Measurements from ENCODE around the gene DHRS9. TPM values are rescaled to one million over a fixed set of nuclear protein-coding genes. Genes with fewer than 3 reads are reported as not detected.

DHRS9 gene
- total and polyA plus RNA-seq, 2 donors (not counting 1 experiment from before 2014, with no cell fraction given) = 0.25 to 0.94 TPM

DNA sequence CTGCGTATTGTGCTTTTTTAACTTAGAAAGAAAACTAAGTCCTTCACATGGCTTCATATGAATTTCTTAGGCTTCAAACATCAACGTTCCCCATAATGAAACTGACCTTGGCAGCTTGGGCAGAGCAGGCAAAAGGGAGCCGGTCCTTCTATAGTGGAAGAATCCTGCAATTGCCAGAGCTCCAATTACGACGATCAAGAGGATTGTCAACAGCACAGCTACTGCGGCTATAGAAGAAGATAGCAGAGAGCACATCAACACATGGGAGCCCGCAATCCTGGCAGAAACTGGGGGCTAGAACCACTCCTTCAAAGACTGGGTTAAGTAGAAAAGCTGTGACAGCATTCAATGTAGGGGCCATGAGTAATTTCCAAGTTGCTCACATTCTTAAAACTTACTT is 69.8 kb downstream of the DHRS9 start:
- H3K4me1 ChIP-seq (ENCODE audit: control insufficient read depth in 2 of 2, insufficient read depth in 2 of 2, low read length in 2 of 2) = no peaks in the 10 kb centered on the region
- Mint-ChIP-seq H3K27ac (no peak overlapping the region), H3K4me3 (no peak overlapping the region), H3K27me3 (no peaks in the 10 kb centered on the region), H3K4me1 (no peaks in the 10 kb centered on the region), H3K9me3 (ENCODE audit: insufficient read depth) (no peaks in the 10 kb centered on the region)
- ChIA-PET CTCF (interaction anchor here (1.1 to 3.9 kb wide), 7 partner anchors 9 to 176 kb away, joined by 3 to 22 read pairs (median 7); no protein-coding TSS in a partner anchor), POLR2A (no interaction called here)
- H2AFZ ChIP-seq (ENCODE audit: insufficient read depth, low read depth, low read length, poor library complexity, severe bottlenecking) = no peak overlapping the region
- 97% methylated on average over 6 of the region's 7 CpGs for WGBS (ENCODE audit: insufficient coverage)
- intact Hi-C loops (cut with micrococcal nuclease) = no loop called here
- H3K27me3 ChIP-seq (replicated peaks in 1 of 4; ENCODE audit: control extremely low read depth in 1 of 4, control insufficient read depth in 3 of 4, insufficient read depth in 4 of 4, low read length in 3 of 4) = no peaks in the 10 kb centered on the region
- no peak overlapping the region for H3K4me2 ChIP-seq (replicated peaks; ENCODE audit: low read depth, low read length, poor library complexity, severe bottlenecking)
- no peaks in the 10 kb centered on the region for H4K20me1 ChIP-seq (ENCODE audit: control insufficient read depth, insufficient read depth, low read length, poor library complexity, severe bottlenecking)
- no peaks in the 10 kb centered on the region for H3K9me3 ChIP-seq (ENCODE audit: control extremely low read depth in 1 of 3, control insufficient read depth in 2 of 3, insufficient read depth in 1 of 3, low read length in 2 of 3)
- no peak overlapping the region for H3K4me3 ChIP-seq (ENCODE audit: control extremely low read depth in 1 of 5, extremely low read depth in 1 of 5, insufficient read depth in 1 of 5, low read depth in 2 of 5, low read length in 4 of 5)
- H3K79me2 ChIP-seq (ENCODE audit: control insufficient read depth, insufficient read depth, low read length) = no peaks in the 10 kb centered on the region
- H3K36me3 ChIP-seq (replicated peaks in 1 of 2; ENCODE audit: control extremely low read depth in 1 of 2, control insufficient read depth in 1 of 2, extremely low read depth in 1 of 2, insufficient read depth in 2 of 2, low read length in 1 of 2) = no peaks in the 10 kb centered on the region
- ATAC-seq (ENCODE audit: low read depth) (no peak), DNase-seq (no peak)
- no peak overlapping the region for H3K27ac ChIP-seq (ENCODE audit: low read length in 2 of 2)
- H3K9ac ChIP-seq (ENCODE audit: low read length) = no peak overlapping the region
- TF ChIP-seq EZH2 (IDR thresholded peaks at IDR 0.05; ENCODE audit: borderline replicate concordance, insufficient read depth, low read depth, low read length, poor library complexity, severe bottlenecking) = no peak
- TF ChIP-seq, protein P1, sequence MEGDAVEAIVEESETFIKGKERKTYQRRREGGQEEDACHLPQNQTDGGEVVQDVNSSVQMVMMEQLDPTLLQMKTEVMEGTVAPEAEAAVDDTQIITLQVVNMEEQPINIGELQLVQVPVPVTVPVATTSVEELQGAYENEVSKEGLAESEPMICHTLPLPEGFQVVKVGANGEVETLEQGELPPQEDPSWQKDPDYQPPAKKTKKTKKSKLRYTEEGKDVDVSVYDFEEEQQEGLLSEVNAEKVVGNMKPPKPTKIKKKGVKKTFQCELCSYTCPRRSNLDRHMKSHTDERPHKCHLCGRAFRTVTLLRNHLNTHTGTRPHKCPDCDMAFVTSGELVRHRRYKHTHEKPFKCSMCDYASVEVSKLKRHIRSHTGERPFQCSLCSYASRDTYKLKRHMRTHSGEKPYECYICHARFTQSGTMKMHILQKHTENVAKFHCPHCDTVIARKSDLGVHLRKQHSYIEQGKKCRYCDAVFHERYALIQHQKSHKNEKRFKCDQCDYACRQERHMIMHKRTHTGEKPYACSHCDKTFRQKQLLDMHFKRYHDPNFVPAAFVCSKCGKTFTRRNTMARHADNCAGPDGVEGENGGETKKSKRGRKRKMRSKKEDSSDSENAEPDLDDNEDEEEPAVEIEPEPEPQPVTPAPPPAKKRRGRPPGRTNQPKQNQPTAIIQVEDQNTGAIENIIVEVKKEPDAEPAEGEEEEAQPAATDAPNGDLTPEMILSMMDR (IDR thresholded peaks at IDR 0.05) = no peak

DNA sequence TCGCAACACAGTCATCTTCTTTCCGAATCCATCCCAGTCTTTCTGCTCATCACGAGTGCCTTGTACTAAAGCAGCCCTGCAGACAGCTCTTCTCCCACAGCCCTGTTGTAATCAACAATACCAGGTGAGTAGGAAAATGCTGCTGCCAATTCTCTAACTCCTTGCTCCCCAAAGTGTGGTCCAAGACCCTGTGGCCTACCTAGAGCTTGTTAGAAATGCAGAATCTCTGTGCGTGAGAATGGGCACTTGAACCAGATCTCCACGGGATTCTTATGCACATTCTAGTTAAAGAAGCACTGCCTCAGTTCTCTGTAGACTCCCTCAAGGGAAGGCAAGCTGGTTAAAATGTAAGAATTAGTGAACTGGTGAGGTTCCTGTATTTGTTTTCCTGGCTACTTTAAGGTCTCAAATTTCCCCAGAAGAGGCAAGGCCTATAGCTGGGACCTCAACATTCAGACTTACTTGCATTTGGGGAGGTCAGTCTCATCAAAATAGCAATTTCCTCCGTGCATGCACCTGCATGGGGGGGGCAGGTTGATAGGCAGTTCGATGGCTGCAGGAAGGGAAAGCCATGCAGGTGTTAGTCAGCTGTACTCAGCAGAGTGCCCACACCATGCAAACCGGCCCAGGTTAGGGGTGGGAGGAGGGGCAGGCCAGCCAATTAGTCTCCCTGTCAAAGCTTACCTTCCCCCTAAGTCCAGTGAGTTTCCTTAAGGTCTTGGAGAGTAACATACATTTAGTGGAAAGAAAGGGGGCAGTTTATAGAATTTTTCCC is 70.8 kb downstream of the DHRS9 start:
- Histone ChIP-seq H3K27me3 (replicated peaks in 1 of 4; ENCODE audit: control extremely low read depth in 1 of 4, control insufficient read depth in 3 of 4, insufficient read depth in 4 of 4, low read length in 3 of 4) (no peaks in the 10 kb centered on the region), H3K4me1 (ENCODE audit: control insufficient read depth in 2 of 2, insufficient read depth in 2 of 2, low read length in 2 of 2) (no peaks in the 10 kb centered on the region), H3K9ac (ENCODE audit: low read length) (no peak overlapping the region), H2AFZ (ENCODE audit: insufficient read depth, low read depth, low read length, poor library complexity, severe bottlenecking) (no peak overlapping the region), H3K4me3 (ENCODE audit: control extremely low read depth in 1 of 5, extremely low read depth in 1 of 5, insufficient read depth in 1 of 5, low read depth in 2 of 5, low read length in 4 of 5) (no peak overlapping the region), H3K36me3 (replicated peaks in 1 of 2; ENCODE audit: control extremely low read depth in 1 of 2, control insufficient read depth in 1 of 2, extremely low read depth in 1 of 2, insufficient read depth in 2 of 2, low read length in 1 of 2) (no peaks in the 10 kb centered on the region), H3K4me2 (replicated peaks; ENCODE audit: low read depth, low read length, poor library complexity, severe bottlenecking) (no peak overlapping the region), H3K9me3 (ENCODE audit: control extremely low read depth in 1 of 3, control insufficient read depth in 2 of 3, insufficient read depth in 1 of 3, low read length in 2 of 3) (no peaks in the 10 kb centered on the region), H4K20me1 (ENCODE audit: control insufficient read depth, insufficient read depth, low read length, poor library complexity, severe bottlenecking) (no peaks in the 10 kb centered on the region), H3K79me2 (ENCODE audit: control insufficient read depth, insufficient read depth, low read length) (no peaks in the 10 kb centered on the region), H3K27ac (ENCODE audit: low read length in 2 of 2) (no peak overlapping the region)
- no peaks in the 10 kb centered on the region for H3K4me1 Mint-ChIP-seq
- intact Hi-C loops (cut with micrococcal nuclease) = loop anchor here (2.0 kb wide), 2 partner anchors 31 to 179 kb away; no protein-coding TSS in a partner anchor
- no peak overlapping the region for H3K27ac Mint-ChIP-seq
- H3K27me3 Mint-ChIP-seq = no peaks in the 10 kb centered on the region
- H3K4me3 Mint-ChIP-seq = no peak overlapping the region
- CTCF ChIA-PET = interaction anchor here (1.1 to 3.9 kb wide), 9 partner anchors 8 to 178 kb away, joined by 3 to 26 read pairs (median 7); no protein-coding TSS in a partner anchor
- DNase-seq (no peak), ATAC-seq (ENCODE audit: low read depth) (no peak)
- TF ChIP-seq, protein P1 (IDR thresholded peaks at IDR 0.05) = no peak
- TF ChIP-seq EZH2 (IDR thresholded peaks at IDR 0.05; ENCODE audit: borderline replicate concordance, insufficient read depth, low read depth, low read length, poor library complexity, severe bottlenecking) = no peak
- no peaks in the 10 kb centered on the region for H3K9me3 Mint-ChIP-seq (ENCODE audit: insufficient read depth)
- 80% methylated on average over 1 of the region's 8 CpGs for WGBS (ENCODE audit: insufficient coverage)
- POLR2A ChIA-PET = no interaction called here

Measured in B cell (primary cell).